ENCODE results near the gene RNF11.

- TF ChIP-seq CTCF (IDR thresholded peaks at IDR 0.05; ENCODE audit: insufficient read depth, low read length, poor library complexity, severe bottlenecking), result no peak
- TF ChIP-seq EZH2phosphoT487 (conservative IDR thresholded peaks at IDR 0.05; ENCODE audit: low read length), result no peak
Observed at GRCh38 chr1:51242546-51242945, 6.5 kb downstream of the RNF11 start.
